NCI-H345 treated with DMSO at 0.1 percent for 48 hours (cell line): ENCODE data around the gene KDELR3.

Experiments
- DNase-seq: peaks from one replicate; lab custom pipeline; 2025; ENCODE audit not compliant: unreplicated experiment; lab: John Stamatoyannopoulos, UW

KDELR3 gene

GRCh38 chr22:38467904-38468442 is at the start of gene KDELR3:
KDELR3 (plus strand) TSS chr22:38468096; CDS start chr22:38468234, 138 bp downstream.
- no peak for DNase-seq

- DNase-seq = no peak
These were observed 49.3 kb upstream of the KDELR3 start for GRCh38 chr22:38418589-38418988.

GRCh38 chr22:38419121-38419857 is 48.6 kb upstream of the KDELR3 start:
- DNase-seq = no peak

- DNase-seq = no peak
These were observed 48.1 kb upstream of the KDELR3 start for GRCh38 chr22:38419858-38420160.

- DNase-seq = no peak
These were observed 47.2 kb upstream of the KDELR3 start for GRCh38 chr22:38420734-38421133.

GRCh38 chr22:38422611-38423511 is 45.0 kb upstream of the KDELR3 start:
- DNase-seq = peak; percentile 52

GRCh38 chr22:38423512-38424503 is 44.1 kb upstream of the KDELR3 start:
- peak; percentile 34 for DNase-seq

GRCh38 chr22:38424525-38425080 is 43.3 kb upstream of the KDELR3 start:
- no peak for DNase-seq

- no peak for DNase-seq
These were observed 41.3 kb upstream of the KDELR3 start for GRCh38 chr22:38426628-38427027.

GRCh38 chr22:38427465-38427864 is 40.4 kb upstream of the KDELR3 start:
- DNase-seq = no peak

- no peak for DNase-seq
These were observed 40.0 kb upstream of the KDELR3 start for GRCh38 chr22:38427940-38428339.

GRCh38 chr22:38428714-38429113 is 39.2 kb upstream of the KDELR3 start:
- DNase-seq = no peak

GRCh38 chr22:38429499-38430068 is 38.3 kb upstream of the KDELR3 start:
- DNase-seq = no peak

GRCh38 chr22:38431266-38432010 is 36.5 kb upstream of the KDELR3 start:
- DNase-seq = no peak

- no peak for DNase-seq
These were observed 35.6 kb upstream of the KDELR3 start for GRCh38 chr22:38432264-38432663.

GRCh38 chr22:38433871-38434270 is 34.0 kb upstream of the KDELR3 start:
- DNase-seq = no peak

- DNase-seq = no peak
These were observed 32.9 kb upstream of the KDELR3 start for GRCh38 chr22:38435010-38435409.

- DNase-seq = no peak
These were observed 31.9 kb upstream of the KDELR3 start for GRCh38 chr22:38435965-38436364.

- no peak for DNase-seq
These were observed 31.1 kb upstream of the KDELR3 start for GRCh38 chr22:38436629-38437395.
